PC-3 (cell line): ENCODE results near the gene SH3GL2. TPM values are rescaled to one million over a fixed set of nuclear protein-coding genes. Genes with fewer than 3 reads are reported as not detected.

Experiments
- ATAC-seq: fragments of 200-7000 bp; cut with Tn5 transposase; 2 replicates; pipeline ENCODE4 v1.9.1; 2020; ENCODE audit warnings: mild to moderate bottlenecking, moderate library complexity
- BruUV-seq: library from RNA; stranded (reverse); fragments of 400-500 nt; replicated peaks from 2 replicates; lab custom pipeline; 2021; lab: Mats Ljungman, UMichigan
- CTCF ChIA-PET: fragments of 300-600 bp; sonication (Branson Sonifier 250); formaldehyde crosslinking; loops from one replicate; lab custom pipeline; 2022; ENCODE audit warnings: antibody characterized with exemption; lab: Charles Lee
- POLR2A ChIA-PET: fragments of 300-600 bp; sonication (Branson Sonifier 250); formaldehyde crosslinking; loops from one replicate; lab custom pipeline; 2022; ENCODE audit warnings: antibody characterized with exemption; ENCODE audit not compliant: unreplicated experiment; lab: Charles Lee
- DNase-seq: peaks from one replicate; pipeline ENCODE4 v3.0.0-alpha.2; 2015
- H2AFZ ChIP-seq: fragments of 300-600 bp; sonication (generic); 2 replicates; pipeline ENCODE4 v1.6.0; 2016; ENCODE audit warnings: antibody characterized with exemption, low read length
- H3F3A ChIP-seq: fragments of 300-600 bp; sonication (generic); one replicate; pipeline ENCODE4 v1.6.0; 2017; ENCODE audit warnings: antibody characterized with exemption, low read length, control low read depth, mild to moderate bottlenecking; ENCODE audit not compliant: unreplicated experiment
- H3K27ac ChIP-seq: fragments of 300-600 bp; sonication (generic); 2 replicates; pipeline ENCODE4 v1.5.1; 2016; ENCODE audit warnings: mild to moderate bottlenecking, low read length
- H3K27me3 ChIP-seq: fragments of 300-600 bp; sonication (generic); 2 replicates; pipeline ENCODE4 v1.6.1; 2016; ENCODE audit warnings: low read length, mixed read lengths
- H3K36me3 ChIP-seq: fragments of 300-600 bp; sonication (generic); 2 replicates; pipeline ENCODE4 v1.6.1; 2016; ENCODE audit warnings: low read depth, mixed run types, low read length, mixed read lengths
- H3K4me1 ChIP-seq: fragments of 300-600 bp; sonication (generic); 2 replicates; pipeline ENCODE4 v1.5.1; 2016; ENCODE audit warnings: low read length; ENCODE audit not compliant: insufficient read depth
- H3K4me2 ChIP-seq: fragments of 300-600 bp; sonication (generic); 2 replicates; pipeline ENCODE4 v1.6.0; 2016; ENCODE audit warnings: low read length
- H3K4me3 ChIP-seq: fragments of 300-600 bp; sonication (generic); 2 replicates; pipeline ENCODE4 v1.5.1; 2016; ENCODE audit warnings: mild to moderate bottlenecking, low read length, mixed read lengths
- H3K79me2 ChIP-seq: fragments of 300-600 bp; sonication (generic); 2 replicates; pipeline ENCODE4 v1.6.1; 2017; ENCODE audit warnings: low read length, mixed read lengths
- H3K9ac ChIP-seq: fragments of 300-600 bp; sonication (generic); 2 replicates; pipeline ENCODE4 v1.6.0; 2016; ENCODE audit warnings: mild to moderate bottlenecking, low read length
- H3K9me2 ChIP-seq: fragments of 300-600 bp; sonication (generic); replicated peaks from 2 replicates; pipeline ENCODE4 v1.6.1; 2016; ENCODE audit warnings: mixed run types, low read length, mixed read lengths
- H3K9me3 ChIP-seq: fragments of 300-600 bp; sonication (generic); 2 replicates; pipeline ENCODE4 v1.6.1; 2016; ENCODE audit warnings: low read length, mixed read lengths
- H4K20me1 ChIP-seq: fragments of 300-600 bp; sonication (generic); 2 replicates; pipeline ENCODE4 v1.6.1; 2016; ENCODE audit warnings: low read length, mixed read lengths
- EZH2 ChIP-seq: fragments of 300-600 bp; sonication (generic); IDR thresholded peaks from one replicate; pipeline ENCODE4 v1.6.1; 2017; ENCODE audit warnings: antibody characterized with exemption, mild to moderate bottlenecking, low read length; ENCODE audit not compliant: unreplicated experiment
- EZH2phosphoT487 ChIP-seq: fragments of 300-600 bp; sonication (generic); IDR thresholded peaks from 2 replicates; pipeline ENCODE4 v1.6.1; 2018; ENCODE audit warnings: mild to moderate bottlenecking, antibody characterized with exemption, low read length, borderline replicate concordance
- intact Hi-C: fragments of 100-400 bp; cut with micrococcal nuclease; formaldehyde crosslinking; loops from 2 replicates; pipeline ENCODE4 v1.9.0; 2023
- total RNA-seq: library from RNA; depleted of rRNA; stranded (reverse); fragments of >200 nt; gene quantifications from 2 replicates; pipeline ENCODE4 v1.2.3, GENCODE V29; 2014
- TF ChIP-seq, protein P1 (sequence below): fragments of 300-600 bp; sonication (generic); conservative IDR thresholded peaks from 2 replicates; pipeline ENCODE4 v1.5.1; 2017; ENCODE audit warnings: antibody characterized with exemption, low read depth, mild to moderate bottlenecking, low read length

Gene SH3GL2
- total RNA-seq, 1 experiment from 2014 or later = 2.9 TPM

GRCh38 chr9:17660158-17660557 lies 81.3 kb downstream of the SH3GL2 start:
- intact Hi-C loops = no loop called here

DNA sequence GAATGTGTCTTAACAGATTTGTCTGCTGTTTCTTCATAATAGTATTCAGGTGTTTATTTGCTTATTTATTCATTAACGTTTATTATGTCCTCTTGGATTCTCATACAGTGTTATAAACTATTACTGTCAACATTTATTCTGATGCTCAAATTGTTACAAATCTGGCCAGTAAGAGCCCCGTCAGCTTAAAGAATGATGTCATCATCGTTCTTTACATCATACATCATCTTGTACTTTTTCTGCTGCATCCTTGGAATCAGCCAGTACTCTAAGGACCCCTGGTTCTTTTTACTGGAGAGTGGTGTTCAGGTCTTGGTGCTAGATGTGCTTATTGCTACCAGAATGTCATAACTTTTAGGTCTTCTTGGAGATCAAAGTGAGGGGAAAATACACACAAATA lies 86.6 kb downstream of the SH3GL2 start:
- POLR2A ChIA-PET = no interaction called here
- Histone ChIP-seq H3K4me3 (no peak overlapping the region), H3K36me3 (no peaks in the 10 kb centered on the region), H4K20me1 (no peaks in the 10 kb centered on the region), H3K4me2 (no peak overlapping the region), H3K27me3 (peaks cover 10% of the 10 kb centered on the region; the same call in 1 of the 2 replicates), H2AFZ (no peak overlapping the region), H3K4me1 (no peaks in the 10 kb centered on the region), H3F3A (no peaks in the 10 kb centered on the region), H3K9me3 (no peaks in the 10 kb centered on the region), H3K9me2 (no peaks in the 10 kb centered on the region), H3K27ac (no peak overlapping the region), H3K9ac (no peak overlapping the region), H3K79me2 (no peaks in the 10 kb centered on the region)
- DNase-seq = no peak
- intact Hi-C loops = no loop called here
- no TSS peak for BruUV-seq
- CTCF ChIA-PET = no interaction called here
- TF ChIP-seq EZH2phosphoT487 = no peak
- TF ChIP-seq, protein P1, sequence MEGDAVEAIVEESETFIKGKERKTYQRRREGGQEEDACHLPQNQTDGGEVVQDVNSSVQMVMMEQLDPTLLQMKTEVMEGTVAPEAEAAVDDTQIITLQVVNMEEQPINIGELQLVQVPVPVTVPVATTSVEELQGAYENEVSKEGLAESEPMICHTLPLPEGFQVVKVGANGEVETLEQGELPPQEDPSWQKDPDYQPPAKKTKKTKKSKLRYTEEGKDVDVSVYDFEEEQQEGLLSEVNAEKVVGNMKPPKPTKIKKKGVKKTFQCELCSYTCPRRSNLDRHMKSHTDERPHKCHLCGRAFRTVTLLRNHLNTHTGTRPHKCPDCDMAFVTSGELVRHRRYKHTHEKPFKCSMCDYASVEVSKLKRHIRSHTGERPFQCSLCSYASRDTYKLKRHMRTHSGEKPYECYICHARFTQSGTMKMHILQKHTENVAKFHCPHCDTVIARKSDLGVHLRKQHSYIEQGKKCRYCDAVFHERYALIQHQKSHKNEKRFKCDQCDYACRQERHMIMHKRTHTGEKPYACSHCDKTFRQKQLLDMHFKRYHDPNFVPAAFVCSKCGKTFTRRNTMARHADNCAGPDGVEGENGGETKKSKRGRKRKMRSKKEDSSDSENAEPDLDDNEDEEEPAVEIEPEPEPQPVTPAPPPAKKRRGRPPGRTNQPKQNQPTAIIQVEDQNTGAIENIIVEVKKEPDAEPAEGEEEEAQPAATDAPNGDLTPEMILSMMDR = no peak
- no peak for TF ChIP-seq EZH2
- no peak for ATAC-seq

More at GRCh38 chr9:17660158-17660557, 81.3 kb downstream of the SH3GL2 start:
- H3K27ac ChIP-seq = no peak overlapping the region
- no peaks in the 10 kb centered on the region for H3K9me2 ChIP-seq
- no peaks in the 10 kb centered on the region for H3K9me3 ChIP-seq
- BruUV-seq = no TSS peak
- H3K4me3 ChIP-seq = no peak overlapping the region
- no peak overlapping the region for H3K4me2 ChIP-seq
- no peak overlapping the region for H2AFZ ChIP-seq
- H3K4me1 ChIP-seq = no peaks in the 10 kb centered on the region
- H3K27me3 ChIP-seq = peaks cover 10% of the 10 kb centered on the region; the same call in 1 of the 2 replicates
- no peak overlapping the region for H3K9ac ChIP-seq
- CTCF ChIA-PET = no interaction called here
- POLR2A ChIA-PET = no interaction called here
- no peaks in the 10 kb centered on the region for H3F3A ChIP-seq
- H4K20me1 ChIP-seq = no peaks in the 10 kb centered on the region
- DNase-seq (no peak), ATAC-seq (no peak)
- TF ChIP-seq EZH2 = no peak
- TF ChIP-seq, protein P1 = no peak
- TF ChIP-seq EZH2phosphoT487 = no peak
- H3K36me3 ChIP-seq = no peaks in the 10 kb centered on the region
- no peaks in the 10 kb centered on the region for H3K79me2 ChIP-seq

GRCh38 chr9:17669206-17669605 lies 90.3 kb downstream of the SH3GL2 start:
- Histone ChIP-seq H3K27me3 (peaks cover 1% of the 10 kb centered on the region; the same call in 1 of the 2 replicates), H3K9ac (no peak overlapping the region), H3K36me3 (no peaks in the 10 kb centered on the region), H3K9me3 (no peaks in the 10 kb centered on the region), H3K4me3 (no peak overlapping the region), H3K79me2 (no peaks in the 10 kb centered on the region), H3K4me2 (no peak overlapping the region), H4K20me1 (no peaks in the 10 kb centered on the region), H3K4me1 (no peaks in the 10 kb centered on the region), H2AFZ (no peak overlapping the region), H3K9me2 (no peaks in the 10 kb centered on the region), H3K27ac (no peak overlapping the region), H3F3A (no peaks in the 10 kb centered on the region)
- DNase-seq (no peak), ATAC-seq (no peak)
- ChIA-PET POLR2A (no interaction called here), CTCF (no interaction called here)
- TF ChIP-seq EZH2phosphoT487 (no peak), EZH2 (no peak)
- TF ChIP-seq, protein P1 = no peak
- BruUV-seq = no TSS peak
- intact Hi-C loops = no loop called here
